ENCODE measurements around the gene AURKB.
"Not testable (repeated sequence)": the region's sequence is repeated elsewhere in the genome, so short reads cannot be mapped to it uniquely, and the experiment has no call there.

The AURKB gene

GRCh38 chr17:8209907-8210760 lies at the start of gene AURKB:
Gene AURKB, minus strand, starts transcription at chr17:8210575. Its CDS starts 351 bp downstream, at chr17:8210224.
- peak; percentile 83 for DNase-seq

DNA sequence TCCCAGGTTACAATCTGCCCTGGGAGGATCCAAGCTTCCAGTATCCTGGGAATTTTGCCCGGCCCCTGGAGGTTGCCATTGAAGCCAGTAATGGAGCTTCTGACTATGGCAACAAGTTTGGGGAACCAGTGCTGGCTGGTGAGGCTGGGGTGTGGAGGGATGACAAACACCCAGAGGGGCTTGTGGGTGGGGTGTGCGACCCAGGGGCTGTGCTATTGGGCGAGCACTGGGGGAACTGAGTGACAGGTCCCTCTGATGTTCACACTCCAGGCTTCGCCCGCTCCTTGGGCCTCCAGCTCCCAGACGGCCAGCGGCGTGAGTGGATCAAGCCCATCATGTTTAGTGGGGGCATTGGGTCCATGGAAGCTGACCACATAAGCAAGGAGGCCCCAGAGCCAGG lies 47.4 kb upstream of the AURKB start:
- DNase-seq, result no peak

GRCh38 chr17:8256691-8257090 lies 46.3 kb upstream of the AURKB start:
- no peak for DNase-seq

DNA sequence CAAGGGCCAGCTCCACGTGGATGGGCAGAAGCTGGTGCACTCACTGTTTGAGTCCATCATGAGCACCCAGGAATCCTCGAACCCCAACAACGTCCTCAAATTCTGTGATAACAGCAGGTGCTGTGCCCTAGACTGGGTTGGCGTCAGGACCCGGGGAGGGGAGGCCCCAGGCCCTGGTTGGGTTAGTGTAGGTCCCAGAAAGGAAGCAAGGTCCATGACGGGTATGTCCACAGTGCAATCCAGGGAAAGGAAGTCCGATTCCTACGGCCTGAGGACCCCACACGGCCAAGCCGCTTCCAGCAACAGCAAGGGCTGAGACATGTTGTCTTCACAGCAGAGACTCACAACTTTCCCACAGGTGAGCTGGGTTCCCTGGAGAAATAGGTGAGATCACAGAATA lies 45.9 kb upstream of the AURKB start:
- no peak for DNase-seq

GRCh38 chr17:8255499-8255898 lies 45.1 kb upstream of the AURKB start:
- DNase-seq, result no peak

GRCh38 chr17:8254881-8255280 lies 44.5 kb upstream of the AURKB start:
- DNase-seq, result no peak

DNA sequence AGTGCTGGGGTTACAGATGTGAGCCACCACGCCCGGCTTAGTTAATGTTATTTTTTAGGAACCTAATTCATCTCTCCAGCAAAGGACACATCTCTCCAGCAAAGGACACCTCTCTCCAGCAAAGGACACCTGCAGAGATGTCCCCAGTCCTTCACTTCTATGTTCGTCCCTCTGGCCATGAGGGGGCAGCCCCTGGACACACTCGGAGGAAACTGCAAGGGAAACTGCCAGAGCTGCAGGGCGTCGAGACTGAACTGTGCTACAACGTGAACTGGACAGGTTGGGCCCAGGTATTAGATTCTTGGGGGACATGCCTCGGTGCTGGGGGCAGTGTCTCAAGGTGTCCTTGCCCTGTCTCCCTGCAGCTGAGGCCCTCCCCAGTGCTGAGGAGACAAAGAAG lies 43.4 kb upstream of the AURKB start:
- DNase-seq, result no peak

DNA sequence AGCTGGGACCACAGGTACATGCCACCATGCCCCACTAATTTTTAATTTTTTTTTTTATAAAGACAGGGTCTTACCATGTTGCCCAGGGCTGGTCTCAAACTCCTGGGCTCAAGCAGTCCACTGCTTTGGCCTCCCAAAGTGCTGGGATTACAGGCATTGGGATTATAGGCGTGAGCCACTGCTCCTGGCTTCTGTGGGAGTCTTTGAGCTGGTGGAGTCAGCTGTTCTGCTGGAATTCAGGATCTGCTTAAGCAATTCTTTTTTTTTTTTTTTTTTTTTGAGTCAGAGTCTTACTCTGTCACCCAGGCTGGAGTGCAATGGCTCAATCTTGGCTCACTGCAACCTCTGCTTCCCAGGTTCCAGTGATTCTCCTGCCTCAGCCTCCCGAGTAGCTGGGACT lies 41.0 kb upstream of the AURKB start:
- DNase-seq, result not testable (repeated sequence)

DNA sequence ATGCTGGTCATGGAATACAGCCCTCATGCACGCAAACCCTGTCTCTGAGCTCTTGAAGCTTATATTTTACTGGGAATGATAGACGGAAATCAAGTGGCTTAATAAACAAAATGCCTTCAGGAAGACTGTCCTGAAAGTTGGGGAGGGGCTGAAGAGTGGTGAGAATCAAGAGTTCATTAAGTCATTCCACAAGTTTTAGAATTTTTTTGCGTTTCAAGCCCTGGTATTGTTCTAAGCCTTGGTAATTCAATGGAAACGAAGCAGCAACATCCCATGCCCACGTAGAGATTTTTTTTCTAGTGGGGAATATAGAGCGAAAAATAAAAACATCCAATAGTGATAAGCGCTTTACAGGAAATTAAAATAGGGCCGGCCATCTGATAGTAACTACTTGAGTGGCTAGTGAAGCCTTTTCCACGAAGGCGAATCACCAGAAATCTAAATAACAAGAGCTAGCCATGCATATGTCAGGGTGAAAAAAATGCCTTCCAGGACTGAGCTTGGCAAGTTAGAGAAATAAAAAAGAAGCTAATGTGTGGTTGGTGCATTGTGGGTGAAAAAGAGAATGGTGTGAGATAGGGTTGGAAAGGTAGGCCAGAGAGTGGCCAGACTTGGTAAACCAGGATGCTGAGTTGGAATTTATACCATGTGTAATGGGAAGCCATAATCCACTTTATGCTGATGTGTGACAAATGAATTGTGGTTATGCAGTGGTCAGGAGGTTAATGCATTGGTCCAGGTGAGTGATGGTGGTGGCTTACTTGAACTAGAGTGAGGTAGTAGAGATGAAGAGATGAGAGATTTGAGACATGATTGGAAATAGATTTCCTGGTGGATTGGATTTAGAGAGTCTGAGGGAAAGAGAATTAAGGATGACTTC lies 39.5 kb upstream of the AURKB start:
- DNase-seq, result no peak

- peak; percentile 74 for DNase-seq
Measured at GRCh38 chr17:8248751-8249607, 38.6 kb upstream of the AURKB start, which contains the start of gene PFAS. Gene PFAS, plus strand, starts transcription at chr17:8249289. Its CDS starts 4,649 bp downstream, at chr17:8253938.

- DNase-seq, result no peak
Measured at GRCh38 chr17:8244768-8245167, 34.4 kb upstream of the AURKB start.

- DNase-seq, result no peak
Measured at GRCh38 chr17:8243827-8244226, 33.5 kb upstream of the AURKB start.

GRCh38 chr17:8237886-8238285 lies 27.5 kb upstream of the AURKB start:
- no peak for DNase-seq

GRCh38 chr17:8237175-8237574 lies 26.8 kb upstream of the AURKB start:
- DNase-seq, result peak; percentile 6

GRCh38 chr17:8235676-8236075 lies 25.3 kb upstream of the AURKB start:
- no peak for DNase-seq

GRCh38 chr17:8234361-8235270 lies 24.2 kb upstream of the AURKB start:
- DNase-seq, result no peak

GRCh38 chr17:8231701-8232100 lies 21.3 kb upstream of the AURKB start:
- DNase-seq, result no peak

GRCh38 chr17:8227238-8227581 lies 16.8 kb upstream of the AURKB start:
- no peak for DNase-seq

DNA sequence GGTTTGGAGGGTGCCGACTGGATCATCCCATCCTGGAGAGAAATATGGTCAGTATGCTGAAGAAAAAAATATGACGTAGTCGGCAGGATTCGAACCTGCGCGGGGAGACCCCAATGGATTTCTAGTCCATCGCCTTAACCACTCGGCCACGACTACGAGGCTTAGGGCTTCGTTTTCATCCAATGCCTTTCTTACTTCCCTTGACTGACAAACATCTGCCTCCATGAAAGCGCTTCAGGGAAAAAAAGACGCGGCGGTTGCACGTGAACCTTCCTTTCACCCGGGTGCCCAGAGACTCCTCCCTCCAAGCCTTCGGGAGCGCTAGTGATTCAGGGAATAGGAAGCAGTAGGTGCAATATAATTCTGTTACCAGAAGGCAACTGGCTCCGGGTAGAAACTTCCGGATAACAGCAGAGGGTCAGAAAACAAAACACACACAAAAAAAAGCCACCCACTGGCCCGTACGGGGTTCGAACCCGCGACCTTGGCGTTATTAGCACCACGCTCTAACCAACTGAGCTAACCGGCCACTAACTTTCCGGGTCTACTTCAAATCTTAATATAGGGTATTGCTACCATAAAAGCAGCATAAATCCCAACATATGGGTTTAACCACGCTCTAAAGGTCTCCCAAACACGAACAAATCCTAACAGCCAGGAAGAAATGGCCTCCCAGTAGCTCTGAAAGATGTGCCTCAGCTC lies 16.3 kb upstream of the AURKB start:
- no peak for DNase-seq

- no peak for DNase-seq
Measured at GRCh38 chr17:8225813-8226535, 15.6 kb upstream of the AURKB start.
